HEK293 (cell line): ENCODE data around the gene CEACAM4.

ENCODE experiments used
- CTCF ChIA-PET: fragments of 350-600 bp; formaldehyde crosslinking; extraction: SDS; loops from one replicate; lab custom pipeline; 2021; ENCODE audit warnings: antibody characterized with exemption; lab: Yijun Ruan, JAX
- POLR2A ChIA-PET: fragments of 300-600 bp; formaldehyde crosslinking; extraction: SDS; loops from one replicate; lab custom pipeline; 2020; ENCODE audit warnings: antibody characterized with exemption, inconsistent platforms; lab: Yijun Ruan, JAX
- H3K27ac ChIP-seq: fragments of 200-500 bp; sonication (Bioruptor generic); 2 replicates; pipeline ENCODE4 v1.5.1; 2014; ENCODE audit warnings: low read depth, low read length, control low read depth, inconsistent platforms; ENCODE audit errors: extremely low read depth
- H3K36me3 ChIP-seq, 2 experiments: fragments of 200-500 bp in 1 of 2; sonication (Bioruptor generic) in 1 of 2; 1 replicate in 1 of 2; 2 replicates in 1 of 2; pipeline ENCODE4 v1.5.1; 2014 to 2017; ENCODE audit warnings: inconsistent platforms in 2 of 2, low read length in 2 of 2; ENCODE audit not compliant: control insufficient read depth in 2 of 2, insufficient read depth in 1 of 2
- H3K4me1 ChIP-seq: fragments of 200-500 bp; sonication (Bioruptor generic); 2 replicates; pipeline ENCODE4 v1.5.1; 2014; ENCODE audit warnings: mild to moderate bottlenecking, low read length, inconsistent platforms; ENCODE audit not compliant: control insufficient read depth, insufficient read depth
- H3K4me3 ChIP-seq: 2 replicates; pipeline ENCODE4 v1.5.1; 2011; ENCODE audit warnings: low read depth, mild to moderate bottlenecking, control low read depth, low read length, moderate library complexity
- H3K9me3 ChIP-seq: fragments of 200-500 bp; sonication (Bioruptor generic); 2 replicates; pipeline ENCODE4 v1.5.1; 2014; ENCODE audit warnings: low read depth, low read length, inconsistent platforms; ENCODE audit not compliant: control insufficient read depth, insufficient read depth
- GFI1B ChIP-seq: fragments of 450-650 bp; formaldehyde crosslinking; IDR thresholded peaks from 2 replicates; pipeline ENCODE4 v1.5.1; 2016; ENCODE audit warnings: missing biosample characterization, missing genetic modification characterization
- YY2 ChIP-seq: fragments of 450-650 bp; formaldehyde crosslinking; IDR thresholded peaks from 2 replicates; pipeline ENCODE4 v1.5.1; 2016; ENCODE audit warnings: missing biosample characterization, missing genetic modification characterization
- ZNF148 ChIP-seq: fragments of 450-650 bp; formaldehyde crosslinking; IDR thresholded peaks from 2 replicates; pipeline ENCODE4 v1.5.0; 2017; ENCODE audit warnings: missing biosample characterization, missing genetic modification characterization, borderline replicate concordance
- ZNF18 ChIP-seq: fragments of 450-650 bp; formaldehyde crosslinking; IDR thresholded peaks from 2 replicates; pipeline ENCODE4 v1.5.1; 2016; ENCODE audit warnings: missing biosample characterization, missing genetic modification characterization
- ZNF223 ChIP-seq: fragments of 450-650 bp; formaldehyde crosslinking; IDR thresholded peaks from 2 replicates; pipeline ENCODE4 v1.5.1; 2016; ENCODE audit warnings: missing biosample characterization, missing genetic modification characterization
- ZNF324 ChIP-seq: fragments of 450-650 bp; formaldehyde crosslinking; IDR thresholded peaks from 2 replicates; pipeline ENCODE4 v1.5.1; 2016; ENCODE audit warnings: missing biosample characterization, missing genetic modification characterization
- ZNF335 ChIP-seq: fragments of 450-650 bp; formaldehyde crosslinking; conservative IDR thresholded peaks from 2 replicates; pipeline ENCODE4 v1.5.1; 2016; ENCODE audit warnings: missing biosample characterization, missing genetic modification characterization
- ZNF501 ChIP-seq: fragments of 450-650 bp; formaldehyde crosslinking; IDR thresholded peaks from 2 replicates; pipeline ENCODE4 v1.5.1; 2016; ENCODE audit warnings: missing biosample characterization, missing genetic modification characterization
- ZNF548 ChIP-seq: fragments of 450-650 bp; formaldehyde crosslinking; IDR thresholded peaks from 2 replicates; pipeline ENCODE4 v1.5.1; 2016; ENCODE audit warnings: missing biosample characterization, missing genetic modification characterization
- ZNF792 ChIP-seq: fragments of 450-650 bp; formaldehyde crosslinking; IDR thresholded peaks from 2 replicates; pipeline ENCODE4 v1.5.1; 2016; ENCODE audit warnings: missing biosample characterization, missing genetic modification characterization
- TF ChIP-seq, protein P1 (sequence below): sonication (generic); formaldehyde crosslinking; IDR thresholded peaks from 2 replicates; pipeline ENCODE4 v1.8.1; 2022; ENCODE audit warnings: mild to moderate bottlenecking, moderate library complexity, missing genetic modification reagents
- TF ChIP-seq, protein P2 (sequence below): fragments of 450-650 bp; formaldehyde crosslinking; IDR thresholded peaks from 2 replicates; pipeline ENCODE4 v1.5.1; 2016; ENCODE audit warnings: missing biosample characterization, missing genetic modification characterization
- TF ChIP-seq, protein P3 (sequence below): fragments of 450-650 bp; formaldehyde crosslinking; IDR thresholded peaks from 2 replicates; pipeline ENCODE4 v1.5.1; 2016; ENCODE audit warnings: missing biosample characterization, missing genetic modification characterization
- TF ChIP-seq, protein P4 (sequence below): fragments of 450-650 bp; formaldehyde crosslinking; IDR thresholded peaks from 2 replicates; pipeline ENCODE4 v1.5.1; 2017; ENCODE audit warnings: missing biosample characterization, missing genetic modification characterization

The CEACAM4 gene

GRCh38 chr19:41570639-41571112, 56.2 kb downstream of the CEACAM4 start (continued):
- TF ChIP-seq, protein P1, sequence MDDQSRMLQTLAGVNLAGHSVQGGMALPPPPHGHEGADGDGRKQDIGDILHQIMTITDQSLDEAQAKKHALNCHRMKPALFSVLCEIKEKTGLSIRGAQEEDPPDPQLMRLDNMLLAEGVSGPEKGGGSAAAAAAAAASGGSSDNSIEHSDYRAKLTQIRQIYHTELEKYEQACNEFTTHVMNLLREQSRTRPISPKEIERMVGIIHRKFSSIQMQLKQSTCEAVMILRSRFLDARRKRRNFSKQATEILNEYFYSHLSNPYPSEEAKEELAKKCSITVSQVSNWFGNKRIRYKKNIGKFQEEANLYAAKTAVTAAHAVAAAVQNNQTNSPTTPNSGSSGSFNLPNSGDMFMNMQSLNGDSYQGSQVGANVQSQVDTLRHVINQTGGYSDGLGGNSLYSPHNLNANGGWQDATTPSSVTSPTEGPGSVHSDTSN (CRISPR knock-in tag) = no peak

GRCh38 chr19:41570179-41570578, 56.7 kb downstream of the CEACAM4 start:
- Histone ChIP-seq H3K4me1 (peaks cover 3% of the 10 kb centered on the region), H3K9me3 (no peaks in the 10 kb centered on the region; the same call in none of the 2 replicates), H3K36me3 (no peaks in the 10 kb centered on the region)
- POLR2A ChIA-PET = interaction anchor here (1.8 kb wide), 1 partner anchor 131 kb away, joined by 6 read pairs; the partner anchor contains the start of gene DMAC2
- TF ChIP-seq, protein P2, sequence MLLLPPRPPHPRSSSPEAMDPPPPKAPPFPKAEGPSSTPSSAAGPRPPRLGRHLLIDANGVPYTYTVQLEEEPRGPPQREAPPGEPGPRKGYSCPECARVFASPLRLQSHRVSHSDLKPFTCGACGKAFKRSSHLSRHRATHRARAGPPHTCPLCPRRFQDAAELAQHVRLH (tag by site-specific recombination) = no peak
- TF ChIP-seq ZNF501 (tag by site-specific recombination) = no peak
- TF ChIP-seq GFI1B (tag by site-specific recombination) = no peak
- no peak for TF ChIP-seq ZNF548 (tag by site-specific recombination)
- TF ChIP-seq ZNF324 = no peak
- TF ChIP-seq YY2 (tag by site-specific recombination) = no peak
- TF ChIP-seq, protein P3, sequence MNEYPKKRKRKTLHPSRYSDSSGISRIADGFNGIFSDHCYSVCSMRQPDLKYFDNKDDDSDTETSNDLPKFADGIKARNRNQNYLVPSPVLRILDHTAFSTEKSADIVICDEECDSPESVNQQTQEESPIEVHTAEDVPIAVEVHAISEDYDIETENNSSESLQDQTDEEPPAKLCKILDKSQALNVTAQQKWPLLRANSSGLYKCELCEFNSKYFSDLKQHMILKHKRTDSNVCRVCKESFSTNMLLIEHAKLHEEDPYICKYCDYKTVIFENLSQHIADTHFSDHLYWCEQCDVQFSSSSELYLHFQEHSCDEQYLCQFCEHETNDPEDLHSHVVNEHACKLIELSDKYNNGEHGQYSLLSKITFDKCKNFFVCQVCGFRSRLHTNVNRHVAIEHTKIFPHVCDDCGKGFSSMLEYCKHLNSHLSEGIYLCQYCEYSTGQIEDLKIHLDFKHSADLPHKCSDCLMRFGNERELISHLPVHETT (tag by site-specific recombination) = no peak
- TF ChIP-seq ZNF792 (tag by site-specific recombination) = no peak
- no peak for TF ChIP-seq ZNF223 (tag by site-specific recombination)
- no peak for TF ChIP-seq ZNF148
- no peak for TF ChIP-seq ZNF18 (tag by site-specific recombination)
- TF ChIP-seq ZNF335 (tag by site-specific recombination) = no peak
- TF ChIP-seq, protein P4, sequence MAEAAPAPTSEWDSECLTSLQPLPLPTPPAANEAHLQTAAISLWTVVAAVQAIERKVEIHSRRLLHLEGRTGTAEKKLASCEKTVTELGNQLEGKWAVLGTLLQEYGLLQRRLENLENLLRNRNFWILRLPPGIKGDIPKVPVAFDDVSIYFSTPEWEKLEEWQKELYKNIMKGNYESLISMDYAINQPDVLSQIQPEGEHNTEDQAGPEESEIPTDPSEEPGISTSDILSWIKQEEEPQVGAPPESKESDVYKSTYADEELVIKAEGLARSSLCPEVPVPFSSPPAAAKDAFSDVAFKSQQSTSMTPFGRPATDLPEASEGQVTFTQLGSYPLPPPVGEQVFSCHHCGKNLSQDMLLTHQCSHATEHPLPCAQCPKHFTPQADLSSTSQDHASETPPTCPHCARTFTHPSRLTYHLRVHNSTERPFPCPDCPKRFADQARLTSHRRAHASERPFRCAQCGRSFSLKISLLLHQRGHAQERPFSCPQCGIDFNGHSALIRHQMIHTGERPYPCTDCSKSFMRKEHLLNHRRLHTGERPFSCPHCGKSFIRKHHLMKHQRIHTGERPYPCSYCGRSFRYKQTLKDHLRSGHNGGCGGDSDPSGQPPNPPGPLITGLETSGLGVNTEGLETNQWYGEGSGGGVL (tag by site-specific recombination) = no peak
- TF ChIP-seq, all 188 proteins: peak for 0
- CTCF ChIA-PET = interaction anchor here (0.5 to 17.9 kb wide), 58 partner anchors 11 to 823 kb away, joined by 3 to 433 read pairs (median 4); partner anchors contain the start of gene DMAC2
- Histone ChIP-seq H3K4me3 (no peak overlapping the region), H3K27ac (no peak overlapping the region)
